ENCODE results near the gene GPBP1L1. TPM values are rescaled to one million over a fixed set of nuclear protein-coding genes. Genes with fewer than 3 reads are reported as not detected.

The GPBP1L1 gene
- total and polyA plus RNA-seq, 9 of the 15 experiments (the other 6 are each of a cell fraction or from before 2014, with no cell fraction given) = 86.0 to 216 (median 138) TPM

DNA sequence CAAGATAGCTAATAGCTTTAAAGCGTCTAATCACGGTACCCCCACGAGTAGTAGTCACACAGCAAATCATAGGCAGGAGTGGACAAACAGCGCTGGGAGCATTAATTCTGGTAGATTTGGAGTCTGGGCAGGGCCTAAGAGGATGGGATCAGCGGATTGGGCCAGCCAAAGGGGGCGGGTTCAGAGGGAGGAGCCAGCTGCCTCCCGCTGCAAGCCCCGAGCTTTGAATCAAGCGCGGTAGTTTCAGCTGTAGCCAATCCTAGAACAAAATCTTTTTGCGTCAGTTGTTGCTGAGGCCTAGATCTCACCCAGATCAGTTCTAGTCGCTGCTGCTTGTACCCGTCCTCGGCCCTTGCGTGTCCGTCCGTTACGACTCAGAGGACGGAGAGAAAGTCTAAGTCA, 103.1 kb downstream of the GPBP1L1 start (continued):
- TF ChIP-seq, protein P1, sequence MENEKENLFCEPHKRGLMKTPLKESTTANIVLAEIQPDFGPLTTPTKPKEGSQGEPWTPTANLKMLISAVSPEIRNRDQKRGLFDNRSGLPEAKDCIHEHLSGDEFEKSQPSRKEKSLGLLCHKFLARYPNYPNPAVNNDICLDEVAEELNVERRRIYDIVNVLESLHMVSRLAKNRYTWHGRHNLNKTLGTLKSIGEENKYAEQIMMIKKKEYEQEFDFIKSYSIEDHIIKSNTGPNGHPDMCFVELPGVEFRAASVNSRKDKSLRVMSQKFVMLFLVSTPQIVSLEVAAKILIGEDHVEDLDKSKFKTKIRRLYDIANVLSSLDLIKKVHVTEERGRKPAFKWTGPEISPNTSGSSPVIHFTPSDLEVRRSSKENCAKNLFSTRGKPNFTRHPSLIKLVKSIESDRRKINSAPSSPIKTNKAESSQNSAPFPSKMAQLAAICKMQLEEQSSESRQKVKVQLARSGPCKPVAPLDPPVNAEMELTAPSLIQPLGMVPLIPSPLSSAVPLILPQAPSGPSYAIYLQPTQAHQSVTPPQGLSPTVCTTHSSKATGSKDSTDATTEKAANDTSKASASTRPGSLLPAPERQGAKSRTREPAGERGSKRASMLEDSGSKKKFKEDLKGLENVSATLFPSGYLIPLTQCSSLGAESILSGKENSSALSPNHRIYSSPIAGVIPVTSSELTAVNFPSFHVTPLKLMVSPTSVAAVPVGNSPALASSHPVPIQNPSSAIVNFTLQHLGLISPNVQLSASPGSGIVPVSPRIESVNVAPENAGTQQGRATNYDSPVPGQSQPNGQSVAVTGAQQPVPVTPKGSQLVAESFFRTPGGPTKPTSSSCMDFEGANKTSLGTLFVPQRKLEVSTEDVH (IDR thresholded peaks at IDR 0.05; ENCODE audit: low read depth, partially characterized antibody) = no peak
- TF ChIP-seq, protein P2, sequence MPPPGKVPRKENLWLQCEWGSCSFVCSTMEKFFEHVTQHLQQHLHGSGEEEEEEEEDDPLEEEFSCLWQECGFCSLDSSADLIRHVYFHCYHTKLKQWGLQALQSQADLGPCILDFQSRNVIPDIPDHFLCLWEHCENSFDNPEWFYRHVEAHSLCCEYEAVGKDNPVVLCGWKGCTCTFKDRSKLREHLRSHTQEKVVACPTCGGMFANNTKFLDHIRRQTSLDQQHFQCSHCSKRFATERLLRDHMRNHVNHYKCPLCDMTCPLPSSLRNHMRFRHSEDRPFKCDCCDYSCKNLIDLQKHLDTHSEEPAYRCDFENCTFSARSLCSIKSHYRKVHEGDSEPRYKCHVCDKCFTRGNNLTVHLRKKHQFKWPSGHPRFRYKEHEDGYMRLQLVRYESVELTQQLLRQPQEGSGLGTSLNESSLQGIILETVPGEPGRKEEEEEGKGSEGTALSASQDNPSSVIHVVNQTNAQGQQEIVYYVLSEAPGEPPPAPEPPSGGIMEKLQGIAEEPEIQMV (tag; conservative IDR thresholded peaks at IDR 0.05; ENCODE audit: low read depth) = no peak
- TF ChIP-seq SIX5 (IDR thresholded peaks at IDR 0.05; ENCODE audit: borderline replicate concordance in 1 of 2, insufficient read depth in 1 of 2, low read depth in 1 of 2, low read length in 2 of 2) (no peak), NFYB (IDR thresholded peaks at IDR 0.05; ENCODE audit: extremely low read depth, insufficient read length) (peak; percentile 72), GABPB2 (CRISPR knock-in tag; conservative IDR thresholded peaks at IDR 0.05) (no peak), SPI1 (IDR thresholded peaks at IDR 0.05; ENCODE audit: borderline replicate concordance, low read depth, low read length) (no peak), ARID3B (CRISPR knock-in tag; IDR thresholded peaks at IDR 0.05; ENCODE audit: borderline replicate concordance) (no peak), NONO (IDR thresholded peaks at IDR 0.05; ENCODE audit: low read depth in 2 of 2, low read length in 1 of 2) (no peak), RBBP5 (IDR thresholded peaks at IDR 0.05; ENCODE audit: borderline replicate concordance, insufficient read depth, low read length, poor library complexity, severe bottlenecking) (no peak), ARHGAP35 (IDR thresholded peaks at IDR 0.05; ENCODE audit: partially characterized antibody) (no peak), RBM14 (IDR thresholded peaks at IDR 0.05; ENCODE audit: borderline replicate concordance, insufficient read depth, low read depth, low read length) (no peak), KAT2B (IDR thresholded peaks at IDR 0.05; ENCODE audit: low read depth, low read length) (no peak), NFIX (CRISPR knock-in tag; IDR thresholded peaks at IDR 0.05; ENCODE audit: low read depth) (no peak), U2AF2 (optimal IDR thresholded peaks at IDR 0.05; ENCODE audit: low read depth, low read length) (no peak), ZBTB12 (CRISPR knock-in tag; IDR thresholded peaks at IDR 0.05) (peak; percentile 84), RBM25 (IDR thresholded peaks at IDR 0.05; ENCODE audit: low read depth, low read length, severe bottlenecking) (peak; percentile 70), CREM (IDR thresholded peaks at IDR 0.05; ENCODE audit: low read depth) (peak; percentile 96), GATA2 (CRISPR knock-in tag; IDR thresholded peaks at IDR 0.05) (0 out of 2 replicates have a peak, but pooled peaks have one; percentile 1)
- TF ChIP-seq, protein P3, sequence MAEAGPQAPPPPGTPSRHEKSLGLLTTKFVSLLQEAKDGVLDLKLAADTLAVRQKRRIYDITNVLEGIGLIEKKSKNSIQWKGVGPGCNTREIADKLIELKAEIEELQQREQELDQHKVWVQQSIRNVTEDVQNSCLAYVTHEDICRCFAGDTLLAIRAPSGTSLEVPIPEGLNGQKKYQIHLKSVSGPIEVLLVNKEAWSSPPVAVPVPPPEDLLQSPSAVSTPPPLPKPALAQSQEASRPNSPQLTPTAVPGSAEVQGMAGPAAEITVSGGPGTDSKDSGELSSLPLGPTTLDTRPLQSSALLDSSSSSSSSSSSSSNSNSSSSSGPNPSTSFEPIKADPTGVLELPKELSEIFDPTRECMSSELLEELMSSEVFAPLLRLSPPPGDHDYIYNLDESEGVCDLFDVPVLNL (CRISPR knock-in tag; IDR thresholded peaks at IDR 0.05; ENCODE audit: low read depth) = peak; percentile 90

All from K562 (cell line).